Pancreas (tissue), 10 donors: ENCODE data around the gene CPNE9. TPM values are rescaled to one million over a fixed set of nuclear protein-coding genes. Genes with fewer than 3 reads are reported as not detected.

Experiments
- ATAC-seq, 4 donors: fragments of 200-7000 bp; cut with Tn5 transposase; one replicate each; pipeline versions ENCODE4 v1.8.0 to v1.9.1; 2020; ENCODE audit warnings: mild to moderate bottlenecking in 4 of 4, moderate library complexity in 4 of 4
- DNase-seq, 6 donors: peaks; one replicate each; pipeline ENCODE4 v3.0.0-alpha.2; 2020
- FAIRE-seq: peaks from 2 replicates; lab custom pipeline; 2012; peaks lifted over from hg19 to GRCh38; lab: Jason Lieb, UNC
- H3K27ac ChIP-seq, 4 donors: fragments of 200-600 bp; sonication (generic); 1 replicate in 3 of 4; 2 replicates in 1 of 4; pipeline versions ENCODE4 v1.5.0 to v1.8.0; 2020
- H3K27me3 ChIP-seq, 4 donors: fragments of 200-600 bp; one replicate each; pipeline ENCODE4 v1.8.0; 2021
- H3K36me3 ChIP-seq, 3 donors: fragments of 200-600 bp; sonication (generic) in 1 of 3; one replicate each; pipeline versions ENCODE4 v1.5.0 to v1.8.0; 2020 to 2021
- H3K4me1 ChIP-seq, 3 donors: fragments of 200-600 bp; one replicate each; pipeline ENCODE4 v1.8.0; 2021
- H3K4me3 ChIP-seq, 4 donors: fragments of 200-600 bp; sonication (generic) in 2 of 4; one replicate each; pipeline versions ENCODE4 v1.5.0 to v1.8.0; 2020 to 2021
- H3K9me3 ChIP-seq, 4 donors: fragments of 200-600 bp; one replicate each; pipeline ENCODE4 v1.8.0; 2021
- CTCF ChIP-seq, 4 donors: fragments of 200-600 bp; sonication (generic) in 3 of 4; IDR thresholded peaks; one replicate each; pipeline versions ENCODE4 v1.5.0 to v1.8.0; 2021; ENCODE audit warnings: antibody characterized with exemption in 4 of 4
- WGBS, 2 donors: extraction: QIAGEN DNeasy Blood & Tissue Kit; methylation state at CpG; one replicate each; pipeline ENCODE4 v1.1.7; 2013; 5-methylcytosine and 5-hydroxymethylcytosine counted together
- intact Hi-C, 3 donors: fragments of 100-400 bp; cut with DNase I; formaldehyde crosslinking; loops; one replicate each; pipeline versions ENCODE4 v1.11.1 to v1.14.2; 2022
- polyA plus RNA-seq, 2 donors: library from polyadenylated mRNA; stranded (reverse); fragments of 200-250 nt; gene quantifications; one replicate each; pipeline ENCODE4 v1.2.3, GENCODE V29; 2013
- total RNA-seq, 6 donors: library from RNA; stranded (reverse); fragmentation: NEBNext Ultra II Directional in 4 of 6; extraction: Animal tissue kit (Norgen Biotek cat#: 25700) in 4 of 6; gene quantifications; one replicate each; pipeline versions ENCODE4 v1.2.1 to v1.2.4, GENCODE V29; 2021 to 2023
- donor health status: healthy with polysubstance abuse.
- donor health status: DM: no; HTN: no; CAD: no; lungs with moderate emphysema.
- donor health status: DM: no; HTN: no; CAD: no.
- donor health status: control.
- donor health status: control.
- donor health status: Bipolar disorder and iron deficiency.
- donor health status: DM: yes; HTN: yes; CAD: no.
- donor health status: DM: no; HTN: no; CAD: no.
- donor health status: DM: no; HTN: no; CAD: no.
- donor health status: DM: yes; HTN: yes; CAD: no.

CPNE9 gene
- total and polyA plus RNA-seq, 8 donors: 0.12 to 0.85 (median 0.19) TPM; not detected in 3

- 88 to 94% methylated on average over 7 of the region's 7 CpGs for WGBS, 2 donors
- no peak for TF ChIP-seq CTCF (IDR thresholded peaks at IDR 0.05)
- FAIRE-seq (no peak), DNase-seq (no peak), ATAC-seq (no peak)
- Histone ChIP-seq H3K4me3 (no peak overlapping the region), H3K27me3 (no peaks in the 10 kb centered on the region), H3K9me3 (no peaks in the 10 kb centered on the region), H3K36me3 (peaks cover 0 to 32% (median 7%) of the 10 kb centered on the region in 3 donors), H3K4me1 (no peaks in the 10 kb centered on the region), H3K27ac (no peak overlapping the region)
- intact Hi-C loops: no loop called here
These were observed 7.9 kb upstream of the CPNE9 start for GRCh38 chr3:9695746-9696145.

GRCh38 chr3:9696480-9697220 lies 7.0 kb upstream of the CPNE9 start:
- FAIRE-seq (no peak), DNase-seq (no peak), ATAC-seq (no peak)
- Histone ChIP-seq H3K4me3 (no peak overlapping the region), H3K36me3 (peaks cover 0 to 32% (median 7%) of the 10 kb centered on the region in 3 donors), H3K27ac (no peak overlapping the region), H3K9me3 (no peaks in the 10 kb centered on the region), H3K27me3 (no peaks in the 10 kb centered on the region), H3K4me1 (no peaks in the 10 kb centered on the region)
- intact Hi-C loops: no loop called here
- 56 to 67% methylated on average over 5 of the region's 5 CpGs for WGBS, 2 donors
- TF ChIP-seq CTCF (IDR thresholded peaks at IDR 0.05): no peak

DNA sequence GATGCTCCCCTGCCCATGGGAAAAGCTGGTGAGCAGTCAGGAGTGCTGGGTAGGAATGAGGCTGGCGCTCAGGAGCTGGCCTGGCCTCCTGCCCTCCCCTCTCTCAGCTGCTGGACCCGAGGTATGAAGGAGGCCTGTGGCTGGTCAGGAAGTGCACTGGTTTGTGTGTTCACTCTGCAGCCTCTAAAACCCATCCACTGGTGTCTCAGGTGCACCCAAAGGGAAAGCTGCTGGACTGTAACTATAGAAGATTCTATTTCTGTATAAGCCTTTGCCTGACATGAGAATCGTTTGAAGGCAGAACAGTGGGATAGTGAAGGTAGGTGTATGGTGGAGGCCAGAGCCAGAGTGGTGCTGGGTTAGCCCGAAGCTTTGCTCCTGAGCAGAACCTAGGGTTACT lies 5.7 kb upstream of the CPNE9 start:
- no peak for DNase-seq
- WGBS, 2 donors: 71 to 84% methylated on average over 4 of the region's 4 CpGs
- FAIRE-seq: no peak
- Histone ChIP-seq H3K27ac (no peak overlapping the region), H3K9me3 (no peaks in the 10 kb centered on the region), H3K27me3 (no peaks in the 10 kb centered on the region), H3K4me1 (no peaks in the 10 kb centered on the region), H3K4me3 (no peak overlapping the region), H3K36me3 (peaks cover 0 to 25% (median 7%) of the 10 kb centered on the region in 3 donors)
- no peak for ATAC-seq
- no peak for TF ChIP-seq CTCF (IDR thresholded peaks at IDR 0.05)
- intact Hi-C loops: no loop called here

GRCh38 chr3:9698293-9698692 lies 5.3 kb upstream of the CPNE9 start:
- H3K4me1 ChIP-seq: no peaks in the 10 kb centered on the region
- no peak for DNase-seq
- no peak for ATAC-seq
- intact Hi-C loops: no loop called here
- no peaks in the 10 kb centered on the region for H3K27me3 ChIP-seq
- no peak overlapping the region for H3K27ac ChIP-seq
- no peak for TF ChIP-seq CTCF (IDR thresholded peaks at IDR 0.05)
- no peak overlapping the region for H3K4me3 ChIP-seq
- no peaks in the 10 kb centered on the region for H3K9me3 ChIP-seq
- 94 to 97% methylated on average over 3 of the region's 3 CpGs for WGBS, 2 donors
- H3K36me3 ChIP-seq: peaks cover 0 to 24% (median 7%) of the 10 kb centered on the region in 3 donors
- no peak for FAIRE-seq

DNA sequence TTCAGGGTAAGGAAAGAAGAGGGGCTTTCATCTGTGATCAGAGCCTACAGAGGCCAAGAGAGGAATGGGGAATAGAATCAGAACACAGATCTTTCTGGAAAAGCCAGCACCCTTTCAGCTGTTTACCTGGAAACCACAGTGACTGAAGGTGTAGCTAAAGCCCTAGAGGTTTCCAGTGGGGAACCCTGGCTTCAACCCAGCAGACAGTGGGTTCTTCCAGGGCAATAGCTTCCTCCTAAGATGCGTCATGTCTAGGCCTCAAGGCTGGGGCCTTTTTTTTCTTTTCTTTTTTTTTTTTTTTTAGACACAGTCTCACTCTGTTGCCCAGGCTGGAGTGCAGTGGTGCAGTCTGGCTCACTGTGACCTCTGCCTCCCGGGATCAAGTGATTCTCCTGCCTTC lies 3.1 kb upstream of the CPNE9 start:
- no peak overlapping the region for H3K4me3 ChIP-seq
- WGBS, 2 donors: 83 to 90% methylated on average over 2 of the region's 2 CpGs
- TF ChIP-seq CTCF (IDR thresholded peaks at IDR 0.05): no peak
- intact Hi-C loops: no loop called here
- no peak for FAIRE-seq
- no peak for ATAC-seq
- H3K27ac ChIP-seq: no peak overlapping the region
- H3K9me3 ChIP-seq: no peaks in the 10 kb centered on the region
- H3K27me3 ChIP-seq: no peaks in the 10 kb centered on the region
- H3K4me1 ChIP-seq: peaks cover 0 to 11% (median 0%) of the 10 kb centered on the region in 3 donors
- H3K36me3 ChIP-seq: peaks cover 0 to 9% (median 7%) of the 10 kb centered on the region in 3 donors
- DNase-seq: no peak
